Hindlimb muscle (tissue), 1 donor: ENCODE data around the gene DPM3. TPM values are rescaled to one million over a fixed set of nuclear protein-coding genes. Genes with fewer than 3 reads are reported as not detected.
A peak's percentile ranks its signal among the peaks of the same experiment; 100 is the strongest.
"Not testable (repeated sequence)": the region's sequence is repeated elsewhere in the genome, so short reads cannot be mapped to it uniquely, and the experiment has no call there.

Source experiments
- DNase-seq: peaks from one replicate; pipeline ENCODE4 v3.0.0-alpha.2; 2013
- polyA plus RNA-seq: library from polyadenylated mRNA; unstranded; fragments of 120-200 nt; gene quantifications from one replicate; pipeline ENCODE4 v1.2.1, GENCODE V29; 2013; ENCODE audit not compliant: insufficient read length

The DPM3 gene, protein sequence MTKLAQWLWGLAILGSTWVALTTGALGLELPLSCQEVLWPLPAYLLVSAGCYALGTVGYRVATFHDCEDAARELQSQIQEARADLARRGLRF
- polyA plus RNA-seq, result 25.1 TPM

- peak; percentile 88 for DNase-seq
Observed at GRCh38 chr1:155139895-155140629, at the start of gene DPM3. DPM3 (minus strand) TSS chr1:155140531; CDS start chr1:155140240, 291 bp downstream.

DNA sequence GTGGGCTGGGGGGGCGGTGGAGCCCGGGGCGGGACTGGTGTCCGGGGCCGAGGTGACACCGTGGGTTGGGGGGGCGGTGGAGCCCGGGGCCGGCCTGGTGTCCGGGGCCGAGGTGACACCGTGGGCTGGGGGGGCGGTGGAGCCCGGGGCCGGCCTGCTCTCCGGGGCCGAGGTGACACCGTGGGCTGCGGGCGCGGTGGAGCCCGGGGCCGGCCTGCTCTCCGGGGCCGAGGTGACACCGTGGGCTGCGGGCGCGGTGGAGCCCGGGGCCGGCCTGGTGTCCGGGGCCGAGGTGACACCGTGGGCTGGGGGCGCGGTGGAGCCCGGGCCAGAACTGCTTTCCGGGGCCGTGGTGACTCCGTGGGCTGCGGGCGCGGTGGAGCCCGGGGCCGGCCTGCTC is 49.6 kb upstream of the DPM3 start:
- DNase-seq, result not testable (repeated sequence)

GRCh38 chr1:155188268-155188667 is 47.9 kb upstream of the DPM3 start:
- DNase-seq, result no peak

GRCh38 chr1:155187456-155187891 is 47.1 kb upstream of the DPM3 start:
- DNase-seq, result no peak

- no peak for DNase-seq
Observed at GRCh38 chr1:155186794-155187455, 46.6 kb upstream of the DPM3 start.

- DNase-seq, result no peak
Observed at GRCh38 chr1:155186067-155186793, 45.9 kb upstream of the DPM3 start.

- no peak for DNase-seq
Observed at GRCh38 chr1:155185783-155186066, 45.4 kb upstream of the DPM3 start.

GRCh38 chr1:155184835-155185782 is 44.8 kb upstream of the DPM3 start:
- DNase-seq, result no peak

- no peak for DNase-seq
Observed at GRCh38 chr1:155184351-155184811, 44.0 kb upstream of the DPM3 start.

GRCh38 chr1:155183775-155184221 is 43.5 kb upstream of the DPM3 start:
- no peak for DNase-seq

DNA sequence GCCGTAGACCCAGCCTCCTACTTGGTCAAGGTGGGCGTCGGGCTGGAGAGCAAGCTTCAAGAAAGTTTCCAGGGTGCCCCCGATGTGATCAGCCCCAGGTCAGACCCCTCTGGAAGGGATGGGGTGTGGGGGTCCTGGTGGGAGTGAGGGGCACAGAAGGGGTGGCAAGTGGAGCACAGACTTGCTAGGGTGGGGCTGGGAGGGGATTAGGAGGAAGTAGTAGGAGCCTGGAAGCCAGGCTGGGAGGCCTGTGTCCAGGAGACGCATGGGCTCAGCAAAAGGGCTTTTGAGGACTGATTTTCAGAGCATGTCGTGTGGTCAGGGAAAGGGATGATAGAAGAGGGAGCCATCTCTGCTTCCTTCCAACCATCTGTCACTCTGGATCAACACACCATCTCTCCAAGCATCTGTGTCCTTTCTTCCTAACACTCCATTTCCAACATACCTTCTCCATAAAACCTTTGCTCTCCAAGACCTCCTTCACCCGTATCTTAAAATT is 41.8 kb upstream of the DPM3 start:
- no peak for DNase-seq

- no peak for DNase-seq
Observed at GRCh38 chr1:155181371-155182051, 41.2 kb upstream of the DPM3 start.

- DNase-seq, result no peak
Observed at GRCh38 chr1:155179112-155180031, 39.0 kb upstream of the DPM3 start.

- no peak for DNase-seq
Observed at GRCh38 chr1:155178441-155179111, 38.2 kb upstream of the DPM3 start.

- no peak for DNase-seq
Observed at GRCh38 chr1:155177918-155178281, 37.6 kb upstream of the DPM3 start.

DNA sequence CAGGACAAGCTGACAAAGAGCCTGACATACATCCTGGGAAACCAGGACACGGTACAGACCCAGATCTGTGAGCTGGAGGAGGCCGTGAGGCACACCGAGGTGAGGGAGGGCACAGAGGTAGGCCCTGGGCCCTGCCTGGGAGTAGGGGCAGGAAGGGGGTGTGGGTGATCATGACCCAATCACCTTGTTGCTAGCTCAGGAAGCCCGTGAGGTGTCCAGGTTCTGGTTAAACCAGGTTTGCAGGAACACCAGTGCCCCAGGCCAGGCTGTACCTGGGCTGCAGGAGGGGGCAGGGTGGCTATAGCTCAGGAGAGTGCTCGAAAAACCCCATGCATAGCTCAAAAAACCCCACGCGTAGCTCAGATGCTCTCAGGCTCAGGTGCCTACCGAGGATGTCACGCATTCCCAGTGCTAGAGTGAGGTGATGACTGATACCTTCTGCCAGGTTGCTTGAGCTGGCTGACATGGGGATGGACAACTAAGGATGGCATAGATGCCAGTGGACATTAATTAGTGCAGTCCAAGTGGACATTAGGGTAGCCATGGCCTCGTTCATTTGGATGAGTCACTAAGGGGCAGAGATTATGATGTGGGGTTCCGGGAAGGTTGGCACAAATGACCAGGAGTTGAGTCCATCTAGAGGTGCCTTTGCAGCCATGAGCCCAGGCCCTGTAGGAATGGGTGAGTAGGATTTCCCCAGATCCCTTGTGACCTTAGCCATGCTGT is 37.0 kb upstream of the DPM3 start:
- no peak for DNase-seq

DNA sequence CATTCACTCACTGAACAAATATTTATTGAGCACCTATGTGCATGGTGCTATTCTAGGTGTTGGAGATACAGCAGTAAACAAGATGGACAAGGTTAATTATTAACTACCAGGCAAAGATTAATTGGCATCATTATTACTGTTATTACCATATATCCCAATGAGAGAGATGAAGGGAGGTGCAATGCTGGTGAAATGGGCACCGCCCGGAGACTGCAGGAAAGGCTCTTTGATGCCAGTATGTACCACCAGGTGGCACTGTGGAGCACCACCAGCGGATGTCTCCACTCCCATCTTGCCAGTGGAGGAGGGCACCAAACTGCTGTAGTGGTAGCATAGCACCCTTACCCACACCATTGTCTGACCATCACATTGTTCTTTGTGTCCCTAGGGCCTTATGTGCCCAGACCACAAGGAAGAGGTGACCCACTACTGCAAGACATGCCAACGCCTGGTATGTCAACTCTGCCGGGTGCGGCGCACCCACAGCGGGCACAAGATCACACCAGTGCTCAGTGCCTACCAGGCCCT is 36.3 kb upstream of the DPM3 start:
- DNase-seq, result peak; percentile 67

- no peak for DNase-seq
Observed at GRCh38 chr1:155175927-155176371, 35.6 kb upstream of the DPM3 start.
